HFF-Myc (cell line): ENCODE data around the gene MS4A15.

Source experiments
- DNase-seq: peaks from one replicate; pipeline ENCODE4 v3.0.0-alpha.2; 2011; ENCODE audit warnings: low read depth; ENCODE audit errors: extremely low read depth
- H3K4me3 ChIP-seq: replicated peaks from 2 replicates; pipeline ENCODE4 v1.5.1; 2011; ENCODE audit warnings: low read depth, mild to moderate bottlenecking, control low read depth, low read length
- CTCF ChIP-seq: IDR thresholded peaks from 2 replicates; pipeline ENCODE4 v1.5.1; 2012; ENCODE audit warnings: mild to moderate bottlenecking, low read depth, low read length, control low read depth; ENCODE audit errors: missing control alignments

MS4A15 gene

DNA sequence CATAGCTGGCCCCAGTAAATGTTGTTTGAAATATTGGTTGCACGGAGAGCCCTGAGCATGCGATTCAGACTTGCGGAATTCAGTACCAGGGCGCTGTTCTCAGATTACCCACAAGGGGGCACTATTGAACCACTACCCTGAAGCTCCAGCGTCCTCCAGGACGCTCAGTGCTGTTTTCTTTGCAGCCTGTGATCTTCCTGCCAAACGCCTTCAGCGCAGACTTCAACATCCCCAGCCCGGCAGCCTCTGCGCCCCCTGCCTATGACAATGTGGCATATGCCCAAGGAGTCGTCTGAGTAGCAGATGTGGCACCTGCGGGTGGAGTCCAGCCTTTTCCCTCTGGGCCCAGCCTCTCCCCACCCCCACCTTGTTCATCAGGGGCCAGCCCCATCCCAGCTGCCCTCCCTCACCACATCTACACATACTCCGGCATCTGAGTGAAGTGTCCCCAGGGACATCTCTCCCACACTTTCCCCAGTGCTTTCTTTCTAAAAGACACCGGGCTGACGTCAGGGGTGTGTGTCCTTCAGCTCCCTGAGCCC, 18.8 kb downstream of the MS4A15 start:
- peak; percentile 89 for TF ChIP-seq CTCF
- H3K4me3 ChIP-seq = no peak overlapping the region
- peak; percentile 82 for DNase-seq

- no peak overlapping the region for H3K4me3 ChIP-seq
- no peak for DNase-seq
- no peak for TF ChIP-seq CTCF
These were observed 19.5 kb downstream of the MS4A15 start for GRCh38 chr11:60776167-60776566.

DNA sequence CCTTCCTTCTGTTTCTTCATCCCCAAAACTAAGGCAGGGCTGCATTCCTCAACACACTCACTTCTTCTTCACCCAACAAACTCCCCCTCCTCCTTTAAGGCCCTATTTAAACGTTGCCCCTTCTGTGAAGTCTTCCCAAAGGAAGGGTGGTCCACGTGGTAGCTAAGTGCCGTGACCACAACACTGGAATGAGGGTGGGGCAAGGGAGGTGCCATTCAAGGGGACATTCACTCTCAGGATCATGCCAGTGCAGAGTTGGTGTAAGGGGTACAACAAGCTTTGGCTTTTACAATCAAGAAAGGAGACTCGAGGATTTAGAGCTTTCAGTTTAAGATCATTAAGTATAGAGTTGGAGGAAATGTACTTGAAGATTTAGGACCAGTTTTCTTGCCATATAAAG, 20.4 kb downstream of the MS4A15 start:
- DNase-seq = no peak
- H3K4me3 ChIP-seq = no peak overlapping the region
- TF ChIP-seq CTCF = no peak

GRCh38 chr11:60777572-60777971, 20.9 kb downstream of the MS4A15 start:
- peak; percentile 33 for DNase-seq
- no peak for TF ChIP-seq CTCF
- no peak overlapping the region for H3K4me3 ChIP-seq

DNA sequence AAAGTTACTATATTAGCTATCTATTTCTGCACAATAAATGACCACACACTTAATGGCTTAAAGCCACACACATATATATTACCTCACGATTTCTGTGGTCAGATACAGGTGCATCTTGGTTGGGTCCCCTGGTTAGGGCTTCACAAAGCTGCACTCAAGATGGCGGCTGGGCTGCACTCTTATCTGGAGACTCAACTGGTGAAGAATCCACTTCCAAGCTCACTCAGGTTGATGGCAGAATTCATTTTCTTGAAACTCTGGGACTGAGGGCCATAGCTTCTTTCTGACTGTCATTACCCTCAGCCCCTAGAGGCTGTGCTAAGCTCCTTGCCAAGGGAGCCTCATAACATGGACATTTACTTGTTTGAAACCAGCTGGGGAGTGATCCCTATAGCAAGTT, 23.4 kb downstream of the MS4A15 start:
- TF ChIP-seq CTCF = no peak

DNA sequence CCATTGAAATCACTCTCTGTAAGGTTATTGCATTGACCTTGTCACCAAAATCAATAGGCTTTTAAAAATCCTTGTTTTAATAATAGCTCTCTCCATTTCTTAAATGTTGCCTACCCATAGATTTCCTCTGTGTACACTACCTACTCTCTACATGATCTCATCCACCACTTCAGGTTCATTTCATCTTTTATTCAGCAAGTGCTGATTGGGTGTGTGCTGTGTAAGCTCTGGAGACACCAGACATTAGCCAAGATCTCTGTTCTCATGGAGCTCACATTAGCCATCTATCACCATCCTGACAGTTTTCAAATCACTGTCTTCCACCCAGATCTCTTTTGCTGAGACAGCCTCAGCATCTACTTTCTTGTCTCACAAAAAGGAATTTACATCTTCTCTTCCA, 24.1 kb downstream of the MS4A15 start:
- no peak overlapping the region for H3K4me3 ChIP-seq
- DNase-seq = no peak
- no peak for TF ChIP-seq CTCF

More for the DNA sequence above, 23.4 kb downstream of the MS4A15 start:
- no peak for DNase-seq
- H3K4me3 ChIP-seq = no peak overlapping the region
